ENCODE results near the gene SLC16A7.

Gene SLC16A7

GRCh38 chr12:59637692-59638070, 41.9 kb downstream of the SLC16A7 start:
- Histone ChIP-seq H3K4me1 (ENCODE audit: insufficient read depth, insufficient read length) (no peaks in the 10 kb centered on the region), H3K27me3 (ENCODE audit: insufficient read depth, insufficient read length) (no peaks in the 10 kb centered on the region), H3K9ac (ENCODE audit: insufficient read length, low read depth) (no peak overlapping the region), H3K4me3 (ENCODE audit: insufficient read length, low read depth) (no peak overlapping the region), H3K36me3 (ENCODE audit: insufficient read depth, insufficient read length, low read length) (no peaks in the 10 kb centered on the region), H3K9me3 (ENCODE audit: insufficient read depth, low read length) (no peaks in the 10 kb centered on the region)
- DNase-seq (ENCODE audit: low read depth, low spot score): no peak
- TF ChIP-seq SUZ12 (IDR thresholded peaks at IDR 0.05; ENCODE audit: extremely low read depth, insufficient read depth, insufficient read length): no peak
- no peak for TF ChIP-seq ZNF274 (IDR thresholded peaks at IDR 0.05; ENCODE audit: low read depth, low read length)
- TF ChIP-seq YY1 (IDR thresholded peaks at IDR 0.05; ENCODE audit: insufficient read depth, insufficient read length): no peak

DNA sequence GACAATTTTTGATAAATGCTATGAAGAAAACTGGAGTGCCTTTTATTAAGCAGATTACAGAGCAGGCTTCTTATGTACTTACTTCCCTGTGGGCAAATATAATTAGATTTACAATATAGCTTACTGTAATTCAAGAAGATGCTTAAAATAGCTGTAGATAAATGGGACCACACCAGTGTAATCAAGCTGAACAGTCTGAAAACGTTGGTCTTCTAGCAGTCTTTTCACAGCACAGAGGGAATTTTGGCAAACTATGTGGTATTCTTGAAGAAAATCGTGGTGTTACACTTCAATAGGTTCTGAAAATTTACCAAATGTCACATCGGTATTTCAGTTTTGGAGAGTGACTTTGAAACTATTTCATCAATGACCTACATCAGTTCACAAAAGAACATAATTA, 47.7 kb downstream of the SLC16A7 start:
- Histone ChIP-seq H3K4me3 (ENCODE audit: insufficient read length, low read depth) (no peak overlapping the region), H3K9me3 (ENCODE audit: insufficient read depth, low read length) (peaks cover 25% of the 10 kb centered on the region), H3K4me1 (ENCODE audit: insufficient read depth, insufficient read length) (no peaks in the 10 kb centered on the region), H3K36me3 (ENCODE audit: insufficient read depth, insufficient read length, low read length) (no peaks in the 10 kb centered on the region), H3K9ac (ENCODE audit: insufficient read length, low read depth) (no peak overlapping the region), H3K27me3 (ENCODE audit: insufficient read depth, insufficient read length) (no peaks in the 10 kb centered on the region)
- DNase-seq (ENCODE audit: low read depth, low spot score): no peak
- TF ChIP-seq YY1 (IDR thresholded peaks at IDR 0.05; ENCODE audit: insufficient read depth, insufficient read length) (no peak), SUZ12 (IDR thresholded peaks at IDR 0.05; ENCODE audit: extremely low read depth, insufficient read depth, insufficient read length) (no peak), ZNF274 (IDR thresholded peaks at IDR 0.05; ENCODE audit: low read depth, low read length) (no peak)

- Histone ChIP-seq H3K9ac (ENCODE audit: insufficient read length, low read depth) (no peak overlapping the region), H3K36me3 (ENCODE audit: insufficient read depth, insufficient read length, low read length) (no peaks in the 10 kb centered on the region), H3K27me3 (ENCODE audit: insufficient read depth, insufficient read length) (no peaks in the 10 kb centered on the region), H3K9me3 (ENCODE audit: insufficient read depth, low read length) (peaks cover 25% of the 10 kb centered on the region), H3K4me3 (ENCODE audit: insufficient read length, low read depth) (no peak overlapping the region), H3K4me1 (ENCODE audit: insufficient read depth, insufficient read length) (no peaks in the 10 kb centered on the region)
- no peak for TF ChIP-seq SUZ12 (IDR thresholded peaks at IDR 0.05; ENCODE audit: extremely low read depth, insufficient read depth, insufficient read length)
- no peak for TF ChIP-seq YY1 (IDR thresholded peaks at IDR 0.05; ENCODE audit: insufficient read depth, insufficient read length)
- TF ChIP-seq ZNF274 (IDR thresholded peaks at IDR 0.05; ENCODE audit: low read depth, low read length): no peak
- DNase-seq (ENCODE audit: low read depth, low spot score): no peak
These were observed 49.4 kb downstream of the SLC16A7 start for GRCh38 chr12:59645242-59645641.

DNA sequence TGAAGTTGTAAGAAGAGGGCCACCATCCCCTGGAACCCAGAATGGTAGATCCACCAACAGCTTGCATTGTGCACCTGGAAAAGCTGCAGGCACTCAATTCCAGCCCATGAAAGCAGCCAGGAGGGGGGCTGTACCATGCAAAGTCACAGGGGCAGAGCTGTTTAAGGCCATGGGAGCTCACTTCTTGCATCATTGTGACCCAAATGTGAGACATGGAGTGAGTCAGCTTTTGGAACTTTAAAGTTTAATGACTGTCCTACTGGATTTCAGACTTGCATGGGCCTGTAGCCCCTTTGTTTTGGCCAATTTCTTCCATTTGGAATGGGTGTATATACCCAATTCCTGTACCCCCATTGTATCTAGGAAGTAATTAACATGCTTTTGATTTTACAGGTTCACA, 50.8 kb downstream of the SLC16A7 start:
- Histone ChIP-seq H3K9me3 (ENCODE audit: insufficient read depth, low read length) (peaks cover 25% of the 10 kb centered on the region), H3K27me3 (ENCODE audit: insufficient read depth, insufficient read length) (no peaks in the 10 kb centered on the region), H3K4me1 (ENCODE audit: insufficient read depth, insufficient read length) (no peaks in the 10 kb centered on the region), H3K4me3 (ENCODE audit: insufficient read length, low read depth) (no peak overlapping the region), H3K36me3 (ENCODE audit: insufficient read depth, insufficient read length, low read length) (no peaks in the 10 kb centered on the region), H3K9ac (ENCODE audit: insufficient read length, low read depth) (no peak overlapping the region)
- TF ChIP-seq ZNF274 (IDR thresholded peaks at IDR 0.05; ENCODE audit: low read depth, low read length) (no peak), SUZ12 (IDR thresholded peaks at IDR 0.05; ENCODE audit: extremely low read depth, insufficient read depth, insufficient read length) (no peak), YY1 (IDR thresholded peaks at IDR 0.05; ENCODE audit: insufficient read depth, insufficient read length) (no peak)
- no peak for DNase-seq (ENCODE audit: low read depth, low spot score)

DNA sequence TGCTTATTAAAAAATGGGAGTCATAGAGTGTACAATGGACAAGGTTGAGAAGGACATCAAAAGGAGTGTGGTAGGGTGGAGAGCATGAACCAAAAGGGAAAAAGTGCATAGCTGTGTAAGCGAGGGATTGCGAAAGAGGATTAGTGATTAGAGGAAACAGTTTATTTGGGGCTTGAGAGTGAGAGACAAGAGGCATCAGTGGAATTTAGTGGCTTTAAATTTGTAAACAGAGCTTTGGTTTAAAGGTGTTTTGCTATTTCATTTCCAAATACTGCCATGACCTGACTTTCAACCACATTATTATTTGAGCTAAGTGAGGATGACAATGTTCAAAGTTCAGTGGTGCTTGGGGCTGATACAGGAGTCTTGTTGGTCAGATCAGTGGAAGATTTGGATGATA, 53.4 kb downstream of the SLC16A7 start:
- no peak for DNase-seq (ENCODE audit: low read depth, low spot score)
- no peak overlapping the region for H3K4me3 ChIP-seq (ENCODE audit: insufficient read length, low read depth)
- no peak for TF ChIP-seq ZNF274 (IDR thresholded peaks at IDR 0.05; ENCODE audit: low read depth, low read length)
- no peak for TF ChIP-seq YY1 (IDR thresholded peaks at IDR 0.05; ENCODE audit: insufficient read depth, insufficient read length)
- no peak for TF ChIP-seq SUZ12 (IDR thresholded peaks at IDR 0.05; ENCODE audit: extremely low read depth, insufficient read depth, insufficient read length)

DNA sequence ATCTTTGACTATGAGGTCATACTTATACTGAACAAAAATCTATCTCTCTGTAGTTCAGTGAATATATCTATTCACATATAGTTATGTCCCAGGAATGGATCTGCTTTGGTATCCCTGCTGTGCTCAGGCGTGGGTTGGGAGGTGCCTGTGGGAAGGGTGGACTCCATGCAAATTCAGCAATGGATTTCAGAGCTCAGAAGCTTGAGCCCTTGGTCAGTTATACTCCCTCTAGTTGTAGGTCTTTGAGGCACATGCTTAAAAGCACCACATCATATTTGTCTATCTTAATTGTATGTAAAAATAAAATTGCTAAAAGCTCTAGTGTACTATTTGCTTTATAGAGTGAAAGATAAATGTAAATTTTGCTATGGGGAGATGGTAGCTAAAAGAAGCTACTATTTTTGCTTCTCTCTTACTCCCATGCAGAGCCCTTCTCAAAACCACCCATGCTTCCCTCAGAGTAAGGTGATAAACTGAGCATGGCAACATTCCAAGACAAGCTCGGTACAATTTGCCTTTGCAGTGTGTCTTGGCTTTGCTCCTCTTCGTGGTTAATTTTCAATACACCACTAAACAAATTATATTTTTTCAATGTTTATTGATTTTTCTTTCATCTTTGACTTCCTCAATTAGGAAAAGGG, 54.9 kb downstream of the SLC16A7 start:
- no peak for DNase-seq (ENCODE audit: low read depth, low spot score)
- H3K9ac ChIP-seq (ENCODE audit: insufficient read length, low read depth): no peak overlapping the region
- H3K36me3 ChIP-seq (ENCODE audit: insufficient read depth, insufficient read length, low read length): no peaks in the 10 kb centered on the region
- TF ChIP-seq ZNF274 (IDR thresholded peaks at IDR 0.05; ENCODE audit: low read depth, low read length): no peak
- TF ChIP-seq YY1 (IDR thresholded peaks at IDR 0.05; ENCODE audit: insufficient read depth, insufficient read length): no peak
- TF ChIP-seq SUZ12 (IDR thresholded peaks at IDR 0.05; ENCODE audit: extremely low read depth, insufficient read depth, insufficient read length): no peak
- H3K27me3 ChIP-seq (ENCODE audit: insufficient read depth, insufficient read length): no peaks in the 10 kb centered on the region
- peaks cover 10% of the 10 kb centered on the region; the same call in 1 of the 2 replicates for H3K9me3 ChIP-seq (ENCODE audit: insufficient read depth, low read length)
- H3K4me3 ChIP-seq (ENCODE audit: insufficient read length, low read depth): no peak overlapping the region
- no peaks in the 10 kb centered on the region for H3K4me1 ChIP-seq (ENCODE audit: insufficient read depth, insufficient read length)

More for the DNA sequence above, 53.4 kb downstream of the SLC16A7 start:
- H3K9me3 ChIP-seq (ENCODE audit: insufficient read depth, low read length): peaks cover 25% of the 10 kb centered on the region
- no peaks in the 10 kb centered on the region for H3K4me1 ChIP-seq (ENCODE audit: insufficient read depth, insufficient read length)
- no peak overlapping the region for H3K9ac ChIP-seq (ENCODE audit: insufficient read length, low read depth)
- H3K27me3 ChIP-seq (ENCODE audit: insufficient read depth, insufficient read length): no peaks in the 10 kb centered on the region
- no peaks in the 10 kb centered on the region for H3K36me3 ChIP-seq (ENCODE audit: insufficient read depth, insufficient read length, low read length)

GRCh38 chr12:59651229-59651920, 55.5 kb downstream of the SLC16A7 start:
- no peak for TF ChIP-seq YY1 (IDR thresholded peaks at IDR 0.05; ENCODE audit: insufficient read depth, insufficient read length)
- no peak for TF ChIP-seq SUZ12 (IDR thresholded peaks at IDR 0.05; ENCODE audit: extremely low read depth, insufficient read depth, insufficient read length)
- TF ChIP-seq ZNF274 (IDR thresholded peaks at IDR 0.05; ENCODE audit: low read depth, low read length): no peak
- H3K9ac ChIP-seq (ENCODE audit: insufficient read length, low read depth): no peak overlapping the region
- H3K9me3 ChIP-seq (ENCODE audit: insufficient read depth, low read length): peaks cover 3% of the 10 kb centered on the region; the same call in 1 of the 2 replicates
- DNase-seq (ENCODE audit: low read depth, low spot score): no peak
- no peaks in the 10 kb centered on the region for H3K36me3 ChIP-seq (ENCODE audit: insufficient read depth, insufficient read length, low read length)
- no peaks in the 10 kb centered on the region for H3K27me3 ChIP-seq (ENCODE audit: insufficient read depth, insufficient read length)
- H3K4me3 ChIP-seq (ENCODE audit: insufficient read length, low read depth): no peak overlapping the region
- H3K4me1 ChIP-seq (ENCODE audit: insufficient read depth, insufficient read length): no peaks in the 10 kb centered on the region
